ENCODE results near the gene RPS6KB1.
"Not testable (repeated sequence)": the region's sequence is repeated elsewhere in the genome, so short reads cannot be mapped to it uniquely, and the experiment has no call there.

RPS6KB1 gene

DNA sequence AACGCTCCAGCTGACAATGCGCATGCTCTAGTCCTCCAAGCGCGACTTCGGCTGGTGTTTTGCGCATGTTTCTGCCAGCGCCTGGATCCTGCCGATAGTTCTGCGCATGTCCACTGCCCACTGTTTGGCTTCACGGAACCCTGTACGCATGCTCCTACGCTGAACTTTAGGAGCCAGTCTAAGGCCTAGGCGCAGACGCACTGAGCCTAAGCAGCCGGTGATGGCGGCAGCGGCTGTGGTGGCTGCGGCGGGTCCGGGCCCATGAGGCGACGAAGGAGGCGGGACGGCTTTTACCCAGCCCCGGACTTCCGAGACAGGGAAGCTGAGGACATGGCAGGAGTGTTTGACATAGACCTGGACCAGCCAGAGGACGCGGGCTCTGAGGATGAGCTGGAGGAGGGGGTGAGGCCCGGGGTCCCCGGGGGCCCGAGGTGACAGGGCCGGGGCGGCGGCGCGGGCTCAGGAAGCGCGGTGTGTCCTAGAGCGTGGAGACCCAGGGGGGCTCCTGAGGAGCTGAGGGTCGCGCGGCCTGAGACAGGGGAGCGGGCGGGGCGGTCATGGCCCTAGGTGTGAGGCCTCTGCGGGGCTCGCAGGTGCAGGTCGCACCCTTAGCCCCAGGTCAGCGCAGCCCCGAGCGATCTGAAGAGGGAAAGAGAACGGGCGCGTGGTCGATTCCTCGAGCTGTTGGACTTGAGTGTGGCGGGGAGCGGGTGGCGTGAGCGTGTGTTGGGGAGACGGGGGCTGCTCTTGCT lies at the start of gene RPS6KB1, which contains the start of gene TUBD1:
RPS6KB1 (plus strand) TSS at position 198 of the 752 bp plus-strand sequence; CDS start at position 262, 64 bp downstream.
TUBD1 (minus strand) TSS at position 20 of the 752 bp plus-strand sequence. CDS start 1,941 bp downstream, outside the sequence.
- DNase-seq = peak; percentile 98

DNA sequence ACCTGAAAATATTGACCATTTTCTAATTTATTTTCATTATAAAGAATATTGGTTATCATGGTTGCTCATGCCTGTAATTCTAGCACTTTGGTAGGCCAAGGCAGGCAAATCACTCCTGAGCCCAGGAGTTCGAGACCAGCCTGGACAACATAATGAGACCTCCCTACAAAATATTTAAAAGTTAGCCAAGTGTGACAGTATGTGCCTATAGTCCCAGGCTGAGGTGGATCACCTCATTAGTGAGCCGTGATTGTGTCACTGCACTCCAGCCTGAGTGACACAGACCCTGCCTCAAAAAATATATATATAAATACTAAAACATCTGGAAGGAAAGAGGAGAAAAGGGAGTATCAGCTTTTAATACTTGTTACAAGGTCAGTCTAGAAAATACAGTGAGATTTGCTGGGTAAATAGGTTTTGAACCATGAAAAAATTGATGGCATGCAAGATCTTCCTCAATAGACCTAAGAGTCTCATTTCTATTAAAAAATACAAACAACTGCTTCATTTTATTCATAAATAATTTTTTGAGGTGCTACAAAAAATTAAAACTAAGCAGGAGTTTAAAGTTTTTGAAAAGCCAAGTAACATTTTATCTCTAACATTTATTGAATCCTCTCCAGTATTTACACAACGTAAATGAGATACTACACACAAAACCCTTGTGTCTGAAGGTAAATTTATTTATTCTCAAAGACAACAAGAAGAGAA lies 47.9 kb upstream of the RPS6KB1 start:
- no peak for DNase-seq

GRCh38 chr17:59845595-59846393 lies 47.1 kb upstream of the RPS6KB1 start:
- DNase-seq = peak; percentile 52

- peak; percentile 76 for DNase-seq
Measured at GRCh38 chr17:59846394-59847165, 46.3 kb upstream of the RPS6KB1 start.

GRCh38 chr17:59848385-59848668 lies 44.6 kb upstream of the RPS6KB1 start:
- no peak for DNase-seq

GRCh38 chr17:59848778-59849177 lies 44.1 kb upstream of the RPS6KB1 start:
- no peak for DNase-seq

DNA sequence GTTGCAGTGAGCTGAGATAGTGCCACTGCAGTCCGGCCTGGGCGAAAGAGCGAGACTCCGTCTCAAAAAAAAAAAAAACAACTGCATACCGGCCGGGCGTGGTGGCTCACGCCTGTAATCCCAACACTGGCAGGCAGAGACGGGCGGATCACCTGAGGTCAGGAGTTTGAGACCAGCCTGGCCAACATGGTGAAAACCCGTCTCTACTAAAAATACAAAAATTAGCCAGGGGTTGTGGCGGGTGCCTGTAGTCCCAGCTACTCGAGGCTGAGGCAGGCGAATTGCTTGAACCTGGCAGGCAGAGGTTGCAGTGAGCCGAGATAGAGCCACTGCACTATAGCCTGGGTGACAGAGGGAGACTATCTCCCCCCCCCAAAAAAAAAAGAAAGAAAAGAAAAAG lies 42.6 kb upstream of the RPS6KB1 start:
- DNase-seq = not testable (repeated sequence)

- no peak for DNase-seq
Measured at GRCh38 chr17:59851439-59852375, 41.2 kb upstream of the RPS6KB1 start.

DNA sequence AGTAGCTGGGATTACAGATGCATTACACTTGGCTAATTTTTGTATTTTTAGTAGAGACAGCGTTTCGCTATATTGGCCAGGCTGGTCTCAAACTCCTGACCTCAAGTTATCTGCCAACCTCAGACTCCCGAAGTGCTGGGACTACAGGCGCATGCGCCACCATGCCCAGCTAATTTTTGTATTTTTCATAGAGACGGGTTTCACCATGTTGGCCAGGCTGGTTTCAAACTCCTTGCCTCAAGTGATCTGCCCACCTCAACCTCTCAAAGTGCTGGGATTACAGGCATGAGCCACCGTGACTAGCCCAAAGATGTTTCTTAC lies 40.1 kb upstream of the RPS6KB1 start:
- DNase-seq = not testable (repeated sequence)

DNA sequence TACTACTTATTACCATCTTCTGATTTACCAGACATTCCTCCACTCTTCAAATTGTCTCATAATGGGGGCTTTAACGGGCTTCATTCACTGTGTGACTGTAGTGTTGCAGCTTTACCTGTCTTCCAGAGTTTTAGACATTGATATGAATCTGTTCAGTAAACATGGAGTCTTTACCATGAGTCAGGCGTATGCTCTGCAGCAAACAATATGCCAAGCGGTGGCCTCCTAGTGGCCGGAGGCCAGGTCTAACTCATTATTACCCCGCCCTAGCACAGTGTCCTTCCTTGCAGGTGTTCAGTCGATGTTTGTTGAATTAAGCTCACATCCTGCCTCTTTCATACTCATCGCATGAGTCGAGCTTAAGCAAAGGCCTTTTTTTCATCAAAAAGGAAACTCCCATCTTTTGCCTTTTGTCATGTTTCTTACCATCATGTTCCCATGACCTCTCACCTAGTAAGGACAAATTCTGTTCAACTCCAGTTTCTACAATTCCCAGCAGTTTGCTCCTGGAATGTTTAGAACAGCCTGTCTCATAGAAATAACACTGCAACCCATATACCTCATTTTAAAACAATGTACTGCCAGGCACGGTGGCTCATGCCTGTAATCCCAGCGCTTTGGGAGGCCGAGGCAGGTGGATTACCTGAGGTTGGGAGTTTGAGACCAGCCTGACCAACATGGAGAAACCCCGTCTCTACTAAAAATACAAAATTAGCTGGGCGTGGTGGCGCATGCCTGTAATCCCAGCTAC lies 39.6 kb upstream of the RPS6KB1 start:
- DNase-seq = no peak

- not testable (repeated sequence) for DNase-seq
Measured at GRCh38 chr17:59853919-59854729, 38.8 kb upstream of the RPS6KB1 start.

DNA sequence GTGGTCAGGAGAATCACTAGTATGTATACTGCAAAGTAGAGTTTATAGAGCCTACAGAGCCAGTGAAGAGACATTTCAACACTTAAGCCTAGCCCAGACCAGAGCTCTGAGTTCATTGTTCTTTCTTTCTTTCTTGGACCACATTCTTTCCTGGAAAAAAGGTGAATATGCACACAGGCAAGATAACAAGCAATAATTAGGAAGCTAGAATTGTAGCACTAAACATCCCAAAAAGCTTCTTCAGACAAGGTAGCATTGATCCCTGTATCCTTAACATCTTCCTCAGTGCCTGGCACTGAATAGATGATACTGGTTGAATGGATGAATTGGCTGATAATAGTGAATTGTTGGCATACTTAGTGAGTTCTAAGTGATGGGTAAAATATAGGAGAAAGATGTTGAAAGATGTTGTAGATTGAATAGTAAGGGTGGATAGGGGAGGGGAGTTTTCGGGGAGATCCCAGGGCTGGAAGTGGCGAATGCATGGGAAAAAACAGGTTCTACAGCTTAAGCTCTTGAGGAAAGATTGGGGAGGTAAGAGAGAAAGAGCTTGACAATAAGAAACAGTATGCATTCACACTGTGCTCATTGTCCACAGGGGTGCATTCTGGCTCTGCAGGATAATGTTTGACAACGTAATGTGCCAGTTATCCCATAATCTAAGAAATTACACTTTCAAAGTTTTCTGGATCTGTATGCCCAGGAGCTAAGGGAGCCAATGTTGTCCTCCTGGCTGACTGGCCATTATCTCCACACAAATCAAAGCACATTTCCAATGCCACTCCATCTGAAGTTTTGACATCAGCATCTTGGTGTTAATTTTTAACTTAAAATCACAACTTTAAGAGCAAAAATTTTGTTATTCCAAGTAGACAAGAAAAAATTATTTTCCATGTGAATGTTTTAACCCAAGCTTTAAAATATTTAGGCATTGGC lies 35.8 kb upstream of the RPS6KB1 start:
- no peak for DNase-seq

GRCh38 chr17:59858167-59858816 lies 34.6 kb upstream of the RPS6KB1 start:
- no peak for DNase-seq

DNA sequence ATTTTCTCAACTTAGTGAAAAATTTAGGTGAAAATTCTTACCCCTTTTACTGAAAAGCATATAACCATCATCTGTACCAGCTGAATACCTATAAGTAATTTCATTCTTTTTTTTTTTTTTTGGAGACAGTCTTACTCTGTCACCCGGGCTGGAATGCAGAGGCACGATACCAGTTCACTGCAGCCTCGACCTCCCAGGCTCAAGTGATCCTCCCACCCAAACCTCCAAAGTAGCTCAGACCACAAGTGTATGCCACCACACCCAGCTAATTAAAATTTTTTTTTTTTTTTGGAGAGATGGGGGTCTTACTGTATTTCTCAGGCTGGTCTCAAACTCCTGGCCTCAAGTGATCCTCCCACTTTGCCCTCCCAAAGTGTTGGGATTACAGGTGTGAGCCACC lies 34.0 kb upstream of the RPS6KB1 start:
- DNase-seq = no peak

- no peak for DNase-seq
Measured at GRCh38 chr17:59859444-59860025, 33.4 kb upstream of the RPS6KB1 start.

GRCh38 chr17:59863616-59864015 lies 29.3 kb upstream of the RPS6KB1 start:
- no peak for DNase-seq

DNA sequence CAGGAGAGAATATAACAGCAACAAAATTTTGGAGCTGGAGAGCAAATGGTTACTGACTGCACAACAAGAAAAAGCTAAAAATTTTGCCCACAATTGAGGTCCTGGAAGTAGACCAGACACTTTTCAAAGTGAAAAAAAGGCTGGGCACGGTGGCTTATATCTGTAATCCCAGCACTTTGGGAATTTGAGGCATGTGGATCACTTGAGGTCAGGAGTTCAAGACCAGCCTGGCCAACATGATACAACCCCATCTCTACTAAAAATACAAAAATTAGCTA lies 23.0 kb upstream of the RPS6KB1 start:
- DNase-seq = no peak

DNA sequence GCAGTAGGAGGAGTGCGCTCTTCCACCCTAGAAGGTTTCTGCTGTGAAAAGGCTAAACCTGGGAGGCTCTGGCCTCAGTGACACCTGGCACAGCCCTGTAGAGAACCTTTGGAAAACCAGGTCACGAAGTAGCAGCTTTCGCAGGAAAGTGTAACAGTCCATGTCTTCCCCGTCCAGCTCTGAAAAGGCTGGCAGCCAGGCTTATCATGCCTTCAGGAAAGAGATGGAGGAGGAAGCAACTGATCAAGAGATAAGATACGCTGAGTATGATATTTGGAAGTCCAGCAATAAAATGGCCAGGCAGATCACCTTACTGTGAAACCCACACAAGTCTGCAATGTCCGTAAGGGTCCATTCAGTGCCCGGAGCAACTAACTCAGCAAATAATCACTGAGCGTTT lies 22.4 kb upstream of the RPS6KB1 start:
- DNase-seq = no peak
